SK-N-SH treated with all-trans-retinoic acid at 6 μM for 48 hours (cell line): ENCODE data around the gene DUSP23.

ENCODE experiments used
- BACH2 ChIP-seq: fragments of 250-450 bp; sonication (Bioruptor Pico); IDR thresholded peaks from 2 replicates; pipeline ENCODE4 v1.9.0; 2021; ENCODE audit warnings: mild to moderate bottlenecking, borderline replicate concordance
- GLIS3 ChIP-seq: fragments of 250-450 bp; sonication (Bioruptor Pico); IDR thresholded peaks from 2 replicates; pipeline ENCODE4 v1.5.0; 2020; ENCODE audit warnings: mild to moderate bottlenecking, moderate library complexity
- TCF4 ChIP-seq: fragments of 250-450 bp; sonication (Bioruptor Pico); IDR thresholded peaks from 2 replicates; pipeline ENCODE4 v1.8.0; 2021; ENCODE audit warnings: mild to moderate bottlenecking, moderate library complexity, borderline replicate concordance
- ZNF8 ChIP-seq: fragments of 450-650 bp; formaldehyde crosslinking; IDR thresholded peaks from 2 replicates; pipeline ENCODE4 v1.5.0; 2020; ENCODE audit warnings: mild to moderate bottlenecking, moderate library complexity
- TF ChIP-seq, protein P1 (sequence below): fragments of 250-450 bp; sonication (Bioruptor Pico); IDR thresholded peaks from 2 replicates; pipeline ENCODE4 v1.8.0; 2020; ENCODE audit warnings: mild to moderate bottlenecking, moderate library complexity, borderline replicate concordance
- TF ChIP-seq, protein P2 (sequence below): fragments of 250-450 bp; sonication (Bioruptor Pico); IDR thresholded peaks from 2 replicates; pipeline ENCODE4 v1.5.1; 2021; ENCODE audit warnings: mild to moderate bottlenecking, moderate library complexity

DNA sequence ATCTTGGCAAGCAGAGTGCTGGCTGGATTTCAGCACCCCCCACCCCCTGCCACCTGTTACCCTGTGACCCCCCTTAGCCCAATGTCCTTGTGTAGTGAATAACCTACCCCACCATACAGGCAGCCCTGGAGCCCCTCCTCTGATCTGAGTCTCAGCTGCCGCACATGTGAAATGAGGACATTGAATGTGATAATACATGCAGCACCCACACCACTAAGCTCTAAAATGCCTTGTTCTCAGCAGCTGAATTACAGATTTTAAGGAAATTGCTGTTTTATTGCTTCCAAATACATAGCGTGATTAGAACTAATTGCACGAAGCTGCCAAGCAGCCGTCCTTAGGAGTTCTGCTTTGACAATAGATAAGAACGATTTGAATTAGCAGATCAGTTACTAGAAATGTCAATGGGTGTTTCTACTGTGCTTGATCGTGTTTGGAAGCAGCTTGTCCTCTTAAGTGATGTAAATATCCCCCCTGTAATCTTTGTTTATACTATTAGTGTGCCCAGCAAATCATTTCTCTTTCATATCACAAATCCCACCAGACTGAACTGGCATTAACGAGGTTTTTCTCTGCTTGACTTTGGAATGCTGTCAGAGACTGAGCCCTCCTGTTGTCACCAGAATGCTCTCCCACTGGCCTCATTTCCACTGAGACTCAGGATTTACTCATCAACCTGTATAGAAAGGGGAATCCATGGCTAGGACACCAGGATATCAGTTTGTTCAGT, 50.8 kb downstream of the DUSP23 start:
- TF ChIP-seq BACH2 (CRISPR knock-in tag) (no peak), GLIS3 (no peak), ZNF8 (CRISPR knock-in tag) (no peak), TCF4 (CRISPR knock-in tag) (no peak)
- TF ChIP-seq, protein P1, sequence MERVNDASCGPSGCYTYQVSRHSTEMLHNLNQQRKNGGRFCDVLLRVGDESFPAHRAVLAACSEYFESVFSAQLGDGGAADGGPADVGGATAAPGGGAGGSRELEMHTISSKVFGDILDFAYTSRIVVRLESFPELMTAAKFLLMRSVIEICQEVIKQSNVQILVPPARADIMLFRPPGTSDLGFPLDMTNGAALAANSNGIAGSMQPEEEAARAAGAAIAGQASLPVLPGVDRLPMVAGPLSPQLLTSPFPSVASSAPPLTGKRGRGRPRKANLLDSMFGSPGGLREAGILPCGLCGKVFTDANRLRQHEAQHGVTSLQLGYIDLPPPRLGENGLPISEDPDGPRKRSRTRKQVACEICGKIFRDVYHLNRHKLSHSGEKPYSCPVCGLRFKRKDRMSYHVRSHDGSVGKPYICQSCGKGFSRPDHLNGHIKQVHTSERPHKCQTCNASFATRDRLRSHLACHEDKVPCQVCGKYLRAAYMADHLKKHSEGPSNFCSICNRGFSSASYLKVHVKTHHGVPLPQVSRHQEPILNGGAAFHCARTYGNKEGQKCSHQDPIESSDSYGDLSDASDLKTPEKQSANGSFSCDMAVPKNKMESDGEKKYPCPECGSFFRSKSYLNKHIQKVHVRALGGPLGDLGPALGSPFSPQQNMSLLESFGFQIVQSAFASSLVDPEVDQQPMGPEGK (CRISPR knock-in tag): no peak
- TF ChIP-seq, protein P2, sequence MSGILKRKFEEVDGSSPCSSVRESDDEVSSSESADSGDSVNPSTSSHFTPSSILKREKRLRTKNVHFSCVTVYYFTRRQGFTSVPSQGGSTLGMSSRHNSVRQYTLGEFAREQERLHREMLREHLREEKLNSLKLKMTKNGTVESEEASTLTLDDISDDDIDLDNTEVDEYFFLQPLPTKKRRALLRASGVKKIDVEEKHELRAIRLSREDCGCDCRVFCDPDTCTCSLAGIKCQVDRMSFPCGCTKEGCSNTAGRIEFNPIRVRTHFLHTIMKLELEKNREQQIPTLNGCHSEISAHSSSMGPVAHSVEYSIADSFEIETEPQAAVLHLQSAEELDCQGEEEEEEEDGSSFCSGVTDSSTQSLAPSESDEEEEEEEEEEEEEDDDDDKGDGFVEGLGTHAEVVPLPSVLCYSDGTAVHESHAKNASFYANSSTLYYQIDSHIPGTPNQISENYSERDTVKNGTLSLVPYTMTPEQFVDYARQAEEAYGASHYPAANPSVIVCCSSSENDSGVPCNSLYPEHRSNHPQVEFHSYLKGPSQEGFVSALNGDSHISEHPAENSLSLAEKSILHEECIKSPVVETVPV: no peak
